SK-N-SH treated with all-trans-retinoic acid at 6 μM for 48 hours (cell line): ENCODE results near the gene LRRIQ1.

Experiments used
- ATAC-seq: fragments of 200-7000 bp; cut with Tn5 transposase; 3 replicates; pipeline ENCODE4 v1.9.1; 2020; ENCODE audit warnings: mild to moderate bottlenecking, moderate library complexity
- ARNTL ChIP-seq: fragments of 450-650 bp; formaldehyde crosslinking; IDR thresholded peaks from 2 replicates; pipeline ENCODE4 v1.5.0; 2020; ENCODE audit warnings: low read depth, mild to moderate bottlenecking, moderate library complexity, borderline replicate concordance
- BACH2 ChIP-seq: fragments of 250-450 bp; sonication (Bioruptor Pico); IDR thresholded peaks from 2 replicates; pipeline ENCODE4 v1.9.0; 2021; ENCODE audit warnings: mild to moderate bottlenecking, borderline replicate concordance
- ESRRG ChIP-seq: fragments of 250-450 bp; sonication (Bioruptor Pico); IDR thresholded peaks from 2 replicates; pipeline ENCODE4 v1.6.1; 2021; ENCODE audit warnings: mild to moderate bottlenecking
- GLIS3 ChIP-seq: fragments of 250-450 bp; sonication (Bioruptor Pico); IDR thresholded peaks from 2 replicates; pipeline ENCODE4 v1.5.0; 2020; ENCODE audit warnings: mild to moderate bottlenecking, moderate library complexity
- ISL1 ChIP-seq: fragments of 250-450 bp; sonication (Bioruptor Pico); IDR thresholded peaks from 2 replicates; pipeline ENCODE4 v2.1.2; 2022; ENCODE audit warnings: mild to moderate bottlenecking, moderate library complexity
- OSR1 ChIP-seq: fragments of 250-450 bp; sonication (Bioruptor Pico); IDR thresholded peaks from 2 replicates; pipeline ENCODE4 v1.8.0; 2022; ENCODE audit warnings: moderate library complexity, mild to moderate bottlenecking, inconsistent platforms
- PPARA ChIP-seq: fragments of 250-450 bp; sonication (Bioruptor Pico); IDR thresholded peaks from 2 replicates; pipeline ENCODE4 v1.5.0; 2020; ENCODE audit warnings: mild to moderate bottlenecking, borderline replicate concordance
- RARB ChIP-seq: fragments of 250-450 bp; sonication (Bioruptor Pico); IDR thresholded peaks from 2 replicates; pipeline ENCODE4 v1.8.0; 2021; ENCODE audit warnings: mild to moderate bottlenecking, moderate library complexity
- TCF4 ChIP-seq: fragments of 250-450 bp; sonication (Bioruptor Pico); IDR thresholded peaks from 2 replicates; pipeline ENCODE4 v1.8.0; 2021; ENCODE audit warnings: mild to moderate bottlenecking, moderate library complexity, borderline replicate concordance
- ZC3H10 ChIP-seq: fragments of 250-450 bp; sonication (Bioruptor Pico); IDR thresholded peaks from 2 replicates; pipeline ENCODE4 v1.5.1; 2021; ENCODE audit warnings: mild to moderate bottlenecking, moderate library complexity
- ZNF565 ChIP-seq: fragments of 450-650 bp; formaldehyde crosslinking; conservative IDR thresholded peaks from 2 replicates; pipeline ENCODE4 v1.5.0; 2020; ENCODE audit warnings: low read depth, mild to moderate bottlenecking, moderate library complexity
- ZNF70 ChIP-seq: fragments of 450-650 bp; formaldehyde crosslinking; IDR thresholded peaks from 2 replicates; pipeline ENCODE4 v1.5.0; 2020; ENCODE audit warnings: mild to moderate bottlenecking, moderate library complexity
- TF ChIP-seq, protein P1 (sequence below): fragments of 250-450 bp; sonication (Bioruptor Pico); IDR thresholded peaks from 2 replicates; pipeline ENCODE4 v1.5.1; 2020; ENCODE audit warnings: low read depth, mild to moderate bottlenecking, moderate library complexity
- TF ChIP-seq, protein P2 (sequence below): fragments of 250-450 bp; sonication (Bioruptor Pico); IDR thresholded peaks from 2 replicates; pipeline ENCODE4 v1.5.1; 2021; ENCODE audit warnings: mild to moderate bottlenecking, moderate library complexity
- TF ChIP-seq, protein P3 (sequence below): fragments of 250-450 bp; sonication (Bioruptor Pico); IDR thresholded peaks from 2 replicates; pipeline ENCODE4 v1.5.0; 2020; ENCODE audit warnings: mild to moderate bottlenecking, moderate library complexity

The LRRIQ1 gene

DNA sequence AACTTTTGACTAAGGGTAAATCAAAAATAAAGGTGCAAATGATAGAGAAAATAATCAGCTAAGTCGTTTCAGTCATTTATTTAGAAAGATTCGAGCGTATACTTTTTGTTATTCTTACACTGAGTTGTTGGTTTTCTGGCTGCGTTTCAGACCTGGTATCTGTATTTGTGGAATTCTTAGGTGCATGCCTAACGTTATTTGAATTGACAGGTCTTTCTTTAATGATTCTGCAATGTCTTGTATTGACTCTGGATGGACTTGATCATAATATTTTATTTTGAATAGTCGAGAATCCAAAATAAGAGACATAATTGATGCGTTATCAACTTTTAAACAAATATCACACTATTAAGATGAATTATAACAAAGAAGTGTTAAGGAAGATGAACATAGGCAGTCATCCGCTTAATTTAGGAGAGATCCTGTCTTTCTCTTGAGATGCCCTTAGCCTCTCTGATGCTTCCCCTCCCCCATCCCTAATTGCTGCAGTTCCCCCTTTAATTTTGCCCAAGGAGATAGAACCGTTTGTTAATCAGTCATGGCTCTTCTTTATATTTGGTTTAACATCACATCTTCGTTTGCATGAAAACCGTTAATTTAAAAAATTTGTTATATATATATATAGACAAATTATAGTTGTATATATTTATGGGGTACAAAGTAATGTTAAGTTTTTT is 245.6 kb downstream of the LRRIQ1 start (continued):
- TF ChIP-seq ZNF565 (CRISPR knock-in tag) (no peak), ESRRG (no peak)
- TF ChIP-seq, protein P1, sequence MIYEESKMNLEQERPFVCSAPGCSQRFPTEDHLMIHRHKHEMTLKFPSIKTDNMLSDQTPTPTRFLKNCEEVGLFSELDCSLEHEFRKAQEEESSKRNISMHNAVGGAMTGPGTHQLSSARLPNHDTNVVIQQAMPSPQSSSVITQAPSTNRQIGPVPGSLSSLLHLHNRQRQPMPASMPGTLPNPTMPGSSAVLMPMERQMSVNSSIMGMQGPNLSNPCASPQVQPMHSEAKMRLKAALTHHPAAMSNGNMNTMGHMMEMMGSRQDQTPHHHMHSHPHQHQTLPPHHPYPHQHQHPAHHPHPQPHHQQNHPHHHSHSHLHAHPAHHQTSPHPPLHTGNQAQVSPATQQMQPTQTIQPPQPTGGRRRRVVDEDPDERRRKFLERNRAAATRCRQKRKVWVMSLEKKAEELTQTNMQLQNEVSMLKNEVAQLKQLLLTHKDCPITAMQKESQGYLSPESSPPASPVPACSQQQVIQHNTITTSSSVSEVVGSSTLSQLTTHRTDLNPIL (CRISPR knock-in tag): no peak

DNA sequence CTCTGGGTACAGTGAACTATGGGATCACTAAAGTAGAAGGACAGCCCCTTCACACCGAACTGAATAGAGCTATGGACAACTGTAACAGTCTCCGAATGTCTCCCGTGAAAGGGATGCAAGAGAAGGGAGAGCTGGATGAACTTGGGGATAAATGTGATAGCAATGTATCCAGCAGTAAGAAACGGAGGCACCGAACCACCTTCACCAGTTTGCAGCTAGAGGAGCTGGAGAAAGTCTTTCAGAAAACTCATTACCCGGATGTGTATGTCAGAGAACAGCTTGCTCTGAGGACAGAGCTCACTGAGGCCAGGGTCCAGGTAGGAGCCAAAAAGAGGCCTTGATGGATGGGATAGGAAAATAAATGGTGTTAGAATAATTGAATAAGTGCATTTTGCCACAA is 247.4 kb downstream of the LRRIQ1 start:
- ATAC-seq: no peak
- TF ChIP-seq TCF4: no peak
- no peak for TF ChIP-seq ISL1 (CRISPR knock-in tag)
- TF ChIP-seq RARB (CRISPR knock-in tag): no peak
- no peak for TF ChIP-seq ARNTL (CRISPR knock-in tag)
- TF ChIP-seq, protein P2, sequence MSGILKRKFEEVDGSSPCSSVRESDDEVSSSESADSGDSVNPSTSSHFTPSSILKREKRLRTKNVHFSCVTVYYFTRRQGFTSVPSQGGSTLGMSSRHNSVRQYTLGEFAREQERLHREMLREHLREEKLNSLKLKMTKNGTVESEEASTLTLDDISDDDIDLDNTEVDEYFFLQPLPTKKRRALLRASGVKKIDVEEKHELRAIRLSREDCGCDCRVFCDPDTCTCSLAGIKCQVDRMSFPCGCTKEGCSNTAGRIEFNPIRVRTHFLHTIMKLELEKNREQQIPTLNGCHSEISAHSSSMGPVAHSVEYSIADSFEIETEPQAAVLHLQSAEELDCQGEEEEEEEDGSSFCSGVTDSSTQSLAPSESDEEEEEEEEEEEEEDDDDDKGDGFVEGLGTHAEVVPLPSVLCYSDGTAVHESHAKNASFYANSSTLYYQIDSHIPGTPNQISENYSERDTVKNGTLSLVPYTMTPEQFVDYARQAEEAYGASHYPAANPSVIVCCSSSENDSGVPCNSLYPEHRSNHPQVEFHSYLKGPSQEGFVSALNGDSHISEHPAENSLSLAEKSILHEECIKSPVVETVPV (CRISPR knock-in tag): no peak
- TF ChIP-seq, protein P1 (CRISPR knock-in tag): no peak
- no peak for TF ChIP-seq ZC3H10 (CRISPR knock-in tag)
- TF ChIP-seq ZNF70: no peak
- TF ChIP-seq PPARA (CRISPR knock-in tag): no peak
- TF ChIP-seq OSR1 (CRISPR knock-in tag): no peak
- TF ChIP-seq BACH2 (CRISPR knock-in tag): no peak
- TF ChIP-seq, protein P3, sequence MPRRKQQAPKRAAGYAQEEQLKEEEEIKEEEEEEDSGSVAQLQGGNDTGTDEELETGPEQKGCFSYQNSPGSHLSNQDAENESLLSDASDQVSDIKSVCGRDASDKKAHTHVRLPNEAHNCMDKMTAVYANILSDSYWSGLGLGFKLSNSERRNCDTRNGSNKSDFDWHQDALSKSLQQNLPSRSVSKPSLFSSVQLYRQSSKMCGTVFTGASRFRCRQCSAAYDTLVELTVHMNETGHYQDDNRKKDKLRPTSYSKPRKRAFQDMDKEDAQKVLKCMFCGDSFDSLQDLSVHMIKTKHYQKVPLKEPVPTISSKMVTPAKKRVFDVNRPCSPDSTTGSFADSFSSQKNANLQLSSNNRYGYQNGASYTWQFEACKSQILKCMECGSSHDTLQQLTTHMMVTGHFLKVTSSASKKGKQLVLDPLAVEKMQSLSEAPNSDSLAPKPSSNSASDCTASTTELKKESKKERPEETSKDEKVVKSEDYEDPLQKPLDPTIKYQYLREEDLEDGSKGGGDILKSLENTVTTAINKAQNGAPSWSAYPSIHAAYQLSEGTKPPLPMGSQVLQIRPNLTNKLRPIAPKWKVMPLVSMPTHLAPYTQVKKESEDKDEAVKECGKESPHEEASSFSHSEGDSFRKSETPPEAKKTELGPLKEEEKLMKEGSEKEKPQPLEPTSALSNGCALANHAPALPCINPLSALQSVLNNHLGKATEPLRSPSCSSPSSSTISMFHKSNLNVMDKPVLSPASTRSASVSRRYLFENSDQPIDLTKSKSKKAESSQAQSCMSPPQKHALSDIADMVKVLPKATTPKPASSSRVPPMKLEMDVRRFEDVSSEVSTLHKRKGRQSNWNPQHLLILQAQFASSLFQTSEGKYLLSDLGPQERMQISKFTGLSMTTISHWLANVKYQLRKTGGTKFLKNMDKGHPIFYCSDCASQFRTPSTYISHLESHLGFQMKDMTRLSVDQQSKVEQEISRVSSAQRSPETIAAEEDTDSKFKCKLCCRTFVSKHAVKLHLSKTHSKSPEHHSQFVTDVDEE (CRISPR knock-in tag): no peak
- no peak for TF ChIP-seq GLIS3 (CRISPR knock-in tag)
- TF ChIP-seq, all 23 proteins: peak for 0
